Measurements from ENCODE around the gene MLEC.

Gene MLEC

DNA sequence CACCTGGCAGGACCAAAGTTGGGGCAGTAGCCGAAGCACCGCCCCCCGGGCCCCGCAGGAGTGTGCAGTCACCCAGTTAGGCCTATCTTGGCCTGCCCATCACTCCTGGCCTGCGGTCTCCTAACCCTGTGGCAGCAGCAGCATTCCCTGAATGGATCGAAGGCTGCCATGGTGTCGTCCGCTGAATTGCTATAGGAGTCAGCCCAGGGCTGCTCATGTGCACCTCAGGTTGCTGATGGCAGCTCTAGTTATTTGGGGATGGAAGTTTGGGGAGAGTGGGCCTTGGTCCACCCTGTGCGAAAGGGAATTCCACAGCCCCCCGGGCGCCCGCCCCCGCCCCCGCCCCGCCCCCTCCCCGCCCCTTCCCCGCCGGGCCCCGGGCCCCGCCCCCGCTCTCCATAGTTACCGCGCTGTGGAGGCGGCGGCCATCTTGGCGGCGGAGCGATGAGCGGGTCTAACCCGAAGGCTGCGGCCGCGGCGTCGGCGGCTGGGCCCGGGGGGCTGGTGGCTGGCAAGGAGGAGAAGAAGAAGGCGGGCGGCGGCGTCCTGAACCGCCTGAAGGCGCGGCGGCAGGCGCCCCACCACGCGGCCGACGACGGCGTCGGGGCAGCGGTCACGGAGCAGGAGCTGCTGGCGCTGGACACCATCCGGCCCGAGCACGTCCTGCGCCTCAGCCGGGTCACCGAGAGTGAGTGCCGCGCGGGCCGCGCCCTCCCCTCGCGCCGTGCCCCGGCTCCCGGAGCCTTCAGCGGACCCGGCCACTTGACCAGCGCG lies 23.3 kb downstream of the MLEC start, which contains the start of gene UNC119B:
Gene UNC119B (plus strand): TSS at position 428 of the 774 bp plus-strand sequence. CDS start 17 bp downstream, at position 445.
- TF ChIP-seq, protein P1, sequence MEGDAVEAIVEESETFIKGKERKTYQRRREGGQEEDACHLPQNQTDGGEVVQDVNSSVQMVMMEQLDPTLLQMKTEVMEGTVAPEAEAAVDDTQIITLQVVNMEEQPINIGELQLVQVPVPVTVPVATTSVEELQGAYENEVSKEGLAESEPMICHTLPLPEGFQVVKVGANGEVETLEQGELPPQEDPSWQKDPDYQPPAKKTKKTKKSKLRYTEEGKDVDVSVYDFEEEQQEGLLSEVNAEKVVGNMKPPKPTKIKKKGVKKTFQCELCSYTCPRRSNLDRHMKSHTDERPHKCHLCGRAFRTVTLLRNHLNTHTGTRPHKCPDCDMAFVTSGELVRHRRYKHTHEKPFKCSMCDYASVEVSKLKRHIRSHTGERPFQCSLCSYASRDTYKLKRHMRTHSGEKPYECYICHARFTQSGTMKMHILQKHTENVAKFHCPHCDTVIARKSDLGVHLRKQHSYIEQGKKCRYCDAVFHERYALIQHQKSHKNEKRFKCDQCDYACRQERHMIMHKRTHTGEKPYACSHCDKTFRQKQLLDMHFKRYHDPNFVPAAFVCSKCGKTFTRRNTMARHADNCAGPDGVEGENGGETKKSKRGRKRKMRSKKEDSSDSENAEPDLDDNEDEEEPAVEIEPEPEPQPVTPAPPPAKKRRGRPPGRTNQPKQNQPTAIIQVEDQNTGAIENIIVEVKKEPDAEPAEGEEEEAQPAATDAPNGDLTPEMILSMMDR (IDR thresholded peaks at IDR 0.05; ENCODE audit: low read depth, low read length, missing control alignments), result no peak
- DNase-seq (ENCODE audit: low read depth), result no peak
- in situ Hi-C loops (cut with HindIII; ENCODE audit: low sequenced_read_pairs), result loop anchor here (25.0 kb wide), 1 partner anchor 123 kb away; the partner anchor contains the start of gene POP5
- peak within 1 kb of the TSS; percentile 86 for H3K4me3 ChIP-seq (ENCODE audit: low read depth, low read length)

DNA sequence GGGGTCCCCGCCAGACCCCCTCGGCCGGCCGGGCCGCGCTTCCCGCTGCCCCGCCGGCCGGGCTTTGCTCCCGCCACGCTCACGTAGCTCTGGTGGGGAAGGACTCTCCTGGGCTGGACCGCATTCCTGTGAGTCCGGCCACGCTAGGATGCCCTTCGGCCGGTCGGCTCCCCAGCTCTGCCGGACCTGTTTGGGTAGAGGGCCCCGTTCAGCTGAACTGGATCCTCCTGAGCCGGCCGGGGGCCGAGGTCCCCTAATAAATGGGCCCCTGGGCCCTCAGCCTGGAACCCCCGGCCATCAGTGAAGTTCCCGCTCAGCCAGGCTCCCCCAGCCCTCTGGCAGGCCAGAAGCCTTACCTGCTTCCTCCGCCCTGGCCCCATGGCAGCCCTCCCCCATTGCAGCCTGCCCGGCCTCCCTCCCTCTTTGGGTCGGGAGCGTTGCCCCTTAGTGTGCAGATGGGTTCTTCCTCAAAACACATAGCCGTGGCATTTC lies 23.9 kb downstream of the MLEC start:
- in situ Hi-C loops (cut with HindIII; ENCODE audit: low sequenced_read_pairs), result loop anchor here (25.0 kb wide), 1 partner anchor 124 kb away; the partner anchor contains the start of gene POP5
- peak overlapping the region; percentile 86 for H3K4me3 ChIP-seq (ENCODE audit: low read depth, low read length)
- TF ChIP-seq, protein P1 (IDR thresholded peaks at IDR 0.05; ENCODE audit: low read depth, low read length, missing control alignments), result no peak
- DNase-seq (ENCODE audit: low read depth), result no peak

DNA sequence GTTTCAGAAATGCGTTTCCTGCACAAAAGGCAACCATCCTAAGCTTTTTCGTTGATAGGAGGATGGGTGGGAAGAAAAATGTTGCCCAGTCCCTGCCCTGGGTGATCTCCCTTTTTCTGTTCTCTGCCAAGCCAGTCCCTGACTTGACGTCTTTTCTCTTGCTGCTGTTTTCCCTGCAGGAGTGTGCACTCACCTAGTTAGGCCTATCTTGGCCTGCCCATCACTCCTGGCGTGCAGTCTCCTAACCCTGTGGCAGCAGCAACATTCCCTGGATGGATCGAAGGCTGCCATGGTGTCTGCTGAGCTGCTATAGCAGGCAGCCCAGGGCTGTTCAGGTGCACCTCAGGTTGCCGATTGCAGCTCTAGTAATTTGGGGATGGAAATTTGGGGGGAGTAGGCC lies 24.5 kb downstream of the MLEC start:
- DNase-seq (ENCODE audit: low read depth), result no peak
- in situ Hi-C loops (cut with HindIII; ENCODE audit: low sequenced_read_pairs), result loop anchor here (25.0 kb wide), 1 partner anchor 124 kb away; the partner anchor contains the start of gene POP5
- TF ChIP-seq, protein P1 (IDR thresholded peaks at IDR 0.05; ENCODE audit: low read depth, low read length, missing control alignments), result no peak
- peak overlapping the region; percentile 86 for H3K4me3 ChIP-seq (ENCODE audit: low read depth, low read length)

DNA sequence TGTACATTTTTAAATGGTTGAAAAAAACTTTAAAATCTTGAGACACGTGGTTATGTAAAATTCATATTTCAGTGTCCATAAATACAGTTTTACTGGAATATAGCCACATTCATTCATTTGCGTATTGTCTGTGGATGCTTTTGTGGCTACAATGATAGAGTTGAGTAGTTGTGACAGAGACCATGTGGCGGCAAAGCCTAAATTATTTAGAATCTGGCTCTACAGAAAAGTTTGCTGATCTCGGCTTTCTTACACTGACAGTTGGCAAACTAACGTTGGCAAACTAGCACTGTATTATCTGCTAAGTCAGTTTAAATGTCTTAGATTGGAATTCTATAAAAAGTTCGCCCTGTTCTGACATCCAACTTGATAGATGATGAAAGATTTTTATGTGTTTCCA lies 25.7 kb downstream of the MLEC start:
- TF ChIP-seq, protein P1 (IDR thresholded peaks at IDR 0.05; ENCODE audit: low read depth, low read length, missing control alignments), result no peak
- no peak overlapping the region for H3K4me3 ChIP-seq (ENCODE audit: low read depth, low read length)
- DNase-seq (ENCODE audit: low read depth), result no peak
- in situ Hi-C loops (cut with HindIII; ENCODE audit: low sequenced_read_pairs), result loop anchor here (25.0 kb wide), 1 partner anchor 125 kb away; the partner anchor contains the start of gene POP5

DNA sequence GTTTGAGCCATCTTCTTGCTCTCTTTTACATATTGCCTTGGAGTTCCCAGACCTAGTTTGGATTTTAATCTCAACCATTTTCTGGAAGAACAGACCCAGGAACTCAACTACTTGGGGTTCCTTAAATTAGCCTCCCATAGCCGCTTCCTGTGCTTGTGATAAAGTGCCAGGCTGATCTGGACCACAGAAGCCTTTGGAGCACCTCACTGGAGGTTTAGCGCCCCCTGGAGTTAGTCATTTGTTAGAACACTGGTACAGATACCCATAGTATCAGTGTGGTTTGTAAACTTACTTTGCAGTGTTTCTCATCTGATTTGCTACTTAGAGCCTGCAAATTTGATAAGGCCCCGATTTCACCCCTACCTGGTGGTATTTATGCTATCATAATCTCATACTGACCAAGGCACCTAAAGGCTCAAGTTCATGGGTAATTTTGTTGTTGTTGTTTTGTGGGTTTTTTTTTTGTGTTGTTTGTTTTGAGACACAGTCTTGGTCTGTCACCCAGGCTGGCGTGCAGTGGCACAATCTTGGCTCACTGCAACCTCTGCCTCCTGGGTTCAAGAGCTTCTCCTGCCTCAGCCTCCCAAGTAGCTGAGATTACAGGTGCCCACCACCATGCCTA lies 27.0 kb downstream of the MLEC start:
- peak; percentile 78 for DNase-seq (ENCODE audit: low read depth)
- no peak overlapping the region for H3K4me3 ChIP-seq (ENCODE audit: low read depth, low read length)
- TF ChIP-seq, protein P1 (IDR thresholded peaks at IDR 0.05; ENCODE audit: low read depth, low read length, missing control alignments), result peak; percentile 85
- in situ Hi-C loops (cut with HindIII; ENCODE audit: low sequenced_read_pairs), result loop anchor here (25.0 kb wide), 1 partner anchor 127 kb away; the partner anchor contains the start of gene POP5

DNA sequence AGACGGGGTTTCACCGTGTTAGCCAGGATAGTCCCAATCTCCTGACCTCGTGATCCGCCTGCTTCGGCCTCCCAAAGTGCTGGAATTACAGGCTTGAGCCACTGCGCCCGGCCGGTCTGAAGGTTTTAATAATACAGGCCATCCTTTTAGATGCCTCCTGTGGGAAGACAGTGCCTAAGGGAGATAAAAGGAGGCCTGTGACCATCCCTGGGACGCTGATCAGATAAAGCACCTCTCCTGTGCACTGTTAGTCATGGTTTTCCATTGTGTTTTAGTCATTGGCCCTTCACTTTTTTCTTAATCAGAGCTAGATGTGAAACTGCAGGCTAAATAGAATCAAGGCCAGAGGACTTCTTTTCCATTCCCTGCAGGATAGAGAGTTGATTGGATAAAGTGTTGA lies 31.1 kb downstream of the MLEC start:
- DNase-seq (ENCODE audit: low read depth), result no peak
- no peak overlapping the region for H3K4me3 ChIP-seq (ENCODE audit: low read depth, low read length)
- in situ Hi-C loops (cut with HindIII; ENCODE audit: low sequenced_read_pairs), result loop anchor here (25.0 kb wide), 1 partner anchor 131 kb away; the partner anchor contains the start of gene POP5
- TF ChIP-seq, protein P1 (IDR thresholded peaks at IDR 0.05; ENCODE audit: low read depth, low read length, missing control alignments), result no peak
